ENCODE data around the gene SVIL.
"Not testable (repeated sequence)": the region's sequence is repeated elsewhere in the genome, so short reads cannot be mapped to it uniquely, and the experiment has no call there.

SVIL gene

DNA sequence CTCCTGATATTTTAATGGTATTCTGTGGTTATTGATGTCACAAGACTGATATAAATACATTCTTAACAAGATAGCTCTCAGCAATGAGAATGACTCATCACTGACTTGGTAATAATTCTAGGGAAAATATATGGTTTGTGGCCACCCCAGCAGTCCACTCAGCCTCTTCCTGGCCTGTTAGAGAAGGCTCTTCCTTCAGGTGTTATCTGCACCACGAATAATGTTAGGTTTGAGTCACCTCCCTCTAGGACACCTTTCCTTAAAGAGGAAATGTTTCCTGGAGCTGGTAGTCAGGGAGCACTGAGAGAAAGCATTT lies 163.3 kb downstream of the SVIL start:
- H3K27ac ChIP-seq (ENCODE audit: low read depth, low read length): peak overlapping the region; percentile 7

DNA sequence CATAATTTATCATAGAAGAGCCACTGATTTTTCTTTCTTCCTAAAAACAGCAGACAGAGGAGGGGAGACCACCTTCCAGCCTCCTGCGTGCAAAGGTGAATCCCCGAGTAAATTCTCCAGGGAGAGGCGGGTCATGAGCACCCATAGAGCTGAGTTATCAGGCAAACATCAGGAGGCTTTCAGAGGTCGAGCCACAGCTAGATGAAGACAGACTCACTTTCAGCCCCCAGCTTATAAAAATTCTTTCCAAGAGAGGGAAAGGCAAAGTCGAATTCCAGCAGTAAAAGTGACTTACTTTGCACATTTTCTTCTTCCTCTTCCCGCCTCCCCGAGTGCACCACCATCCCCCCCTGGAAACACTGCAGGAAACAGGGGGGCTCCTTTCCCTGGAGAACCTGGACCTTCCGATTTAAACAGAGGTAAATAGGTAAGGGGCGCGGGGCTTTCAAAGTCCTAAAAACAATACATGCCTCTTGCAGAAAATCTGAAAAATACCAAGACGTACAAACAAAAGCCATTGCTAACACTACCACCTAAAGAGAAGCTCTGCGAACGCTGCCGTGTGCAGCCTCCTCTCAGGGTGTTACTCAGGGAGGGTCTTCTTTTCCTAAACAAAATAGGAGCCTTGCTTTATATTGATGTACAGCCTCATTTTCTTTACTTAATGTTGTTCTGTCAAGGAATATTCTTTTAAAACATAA lies 163.8 kb downstream of the SVIL start:
- H3K27ac ChIP-seq (ENCODE audit: low read depth, low read length): peak overlapping the region; percentile 78
- H3K4me1 ChIP-seq (ENCODE audit: control insufficient read depth, insufficient read depth, low read length): peaks cover 19% of the 10 kb centered on the region
- H3K9ac ChIP-seq (ENCODE audit: low read length): no peak overlapping the region

More for the DNA sequence above, 163.3 kb downstream of the SVIL start:
- no peak overlapping the region for H3K9ac ChIP-seq (ENCODE audit: low read length)
- peaks cover 19% of the 10 kb centered on the region for H3K4me1 ChIP-seq (ENCODE audit: control insufficient read depth, insufficient read depth, low read length)
- H3K36me3 ChIP-seq (ENCODE audit: control insufficient read depth, insufficient read depth, low read length): peaks cover 40% of the 10 kb centered on the region
- no peaks in the 10 kb centered on the region for H3K27me3 ChIP-seq (ENCODE audit: control insufficient read depth, insufficient read depth, low read length)
- H3K4me3 ChIP-seq (ENCODE audit: low read length): no peak overlapping the region

DNA sequence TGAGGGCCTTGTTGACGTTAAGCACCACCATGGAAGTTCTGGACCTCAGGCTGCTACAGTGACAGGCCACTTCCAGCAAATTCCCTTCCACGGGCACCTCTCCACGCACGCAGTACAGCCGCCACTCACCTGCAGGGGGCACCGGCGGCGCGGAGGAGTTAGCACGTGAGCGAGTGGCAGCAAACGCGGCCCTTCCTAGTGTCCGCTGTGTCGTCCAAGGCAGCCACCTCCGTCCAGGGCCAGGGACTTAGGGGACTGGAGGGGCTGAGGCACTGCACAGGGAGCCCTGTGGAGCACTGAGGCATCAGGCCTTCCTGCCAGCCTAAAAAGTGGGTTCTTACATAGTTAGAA lies 164.4 kb downstream of the SVIL start:
- Histone ChIP-seq H3K4me3 (ENCODE audit: low read length) (no peak overlapping the region), H3K27me3 (ENCODE audit: control insufficient read depth, insufficient read depth, low read length) (no peaks in the 10 kb centered on the region), H3K27ac (ENCODE audit: low read depth, low read length) (peak overlapping the region; percentile 78), H3K36me3 (ENCODE audit: control insufficient read depth, insufficient read depth, low read length) (peaks cover 38% of the 10 kb centered on the region), H3K9ac (ENCODE audit: low read length) (no peak overlapping the region), H3K4me1 (ENCODE audit: control insufficient read depth, insufficient read depth, low read length) (peaks cover 19% of the 10 kb centered on the region)

More for the DNA sequence above, 163.8 kb downstream of the SVIL start:
- Histone ChIP-seq H3K4me3 (ENCODE audit: low read length) (no peak overlapping the region), H3K36me3 (ENCODE audit: control insufficient read depth, insufficient read depth, low read length) (peaks cover 40% of the 10 kb centered on the region), H3K27me3 (ENCODE audit: control insufficient read depth, insufficient read depth, low read length) (no peaks in the 10 kb centered on the region)

- H3K9ac ChIP-seq (ENCODE audit: low read length): no peak overlapping the region
- peaks cover 42% of the 10 kb centered on the region for H3K36me3 ChIP-seq (ENCODE audit: control insufficient read depth, insufficient read depth, low read length)
- no peaks in the 10 kb centered on the region for H3K27me3 ChIP-seq (ENCODE audit: control insufficient read depth, insufficient read depth, low read length)
- H3K27ac ChIP-seq (ENCODE audit: low read depth, low read length): peak overlapping the region; percentile 78
- H3K4me1 ChIP-seq (ENCODE audit: control insufficient read depth, insufficient read depth, low read length): peaks cover 18% of the 10 kb centered on the region
- no peak overlapping the region for H3K4me3 ChIP-seq (ENCODE audit: low read length)
Measured at GRCh38 chr10:29469481-29470354, 165.1 kb downstream of the SVIL start.

DNA sequence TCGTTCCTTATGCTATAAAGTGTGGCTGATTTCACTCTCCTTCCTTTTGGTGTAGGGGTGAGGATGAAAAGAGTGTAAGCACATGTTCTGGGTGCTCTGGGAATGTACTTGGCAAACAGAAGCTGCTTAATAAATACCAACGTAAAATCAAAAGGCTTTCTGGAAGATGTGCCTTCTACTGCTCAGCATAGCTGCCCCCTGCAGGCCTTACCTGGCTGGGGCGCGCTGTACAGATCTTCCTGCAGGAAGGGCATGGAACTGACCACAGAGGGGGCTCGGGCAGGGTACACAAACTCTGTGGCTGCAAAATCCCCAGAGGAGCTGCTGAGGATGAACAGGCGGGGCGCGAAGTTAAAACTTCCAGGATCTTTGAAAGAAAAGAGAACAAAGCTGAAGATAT lies 169.4 kb downstream of the SVIL start:
- H3K36me3 ChIP-seq (ENCODE audit: control insufficient read depth, insufficient read depth, low read length): peaks cover 50% of the 10 kb centered on the region
- H3K9ac ChIP-seq (ENCODE audit: low read length): no peak overlapping the region
- H3K27me3 ChIP-seq (ENCODE audit: control insufficient read depth, insufficient read depth, low read length): no peaks in the 10 kb centered on the region
- no peaks in the 10 kb centered on the region for H3K4me1 ChIP-seq (ENCODE audit: control insufficient read depth, insufficient read depth, low read length)
- no peak overlapping the region for H3K27ac ChIP-seq (ENCODE audit: low read depth, low read length)
- no peak overlapping the region for H3K4me3 ChIP-seq (ENCODE audit: low read length)

DNA sequence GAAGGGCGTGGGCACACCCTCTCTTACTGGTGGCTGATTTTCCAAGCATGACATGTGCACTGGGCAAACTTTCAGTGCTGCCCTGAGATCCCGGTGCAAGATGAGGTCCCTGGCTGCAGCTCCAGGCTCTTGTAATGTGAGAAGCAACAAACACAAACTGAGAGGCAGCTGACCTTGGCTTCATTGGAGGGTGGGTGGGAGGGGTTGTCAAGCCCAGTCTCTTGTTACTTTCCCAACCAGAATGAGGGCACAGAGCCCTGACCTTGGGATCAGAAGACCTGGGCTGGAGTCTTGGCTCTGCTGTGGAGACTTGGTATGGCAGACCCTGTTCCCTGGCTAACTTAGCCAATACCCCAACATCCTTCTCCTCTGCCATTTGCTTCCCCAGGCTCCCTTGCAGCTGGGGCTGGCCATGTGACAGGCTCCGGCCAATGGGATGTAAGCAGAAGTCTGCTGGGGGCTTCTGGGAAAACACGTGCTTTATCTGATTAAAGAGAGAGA lies 170.1 kb downstream of the SVIL start:
- not testable (repeated sequence) for H3K27me3 ChIP-seq (ENCODE audit: control insufficient read depth, insufficient read depth, low read length); H3K4me1 ChIP-seq (ENCODE audit: control insufficient read depth, insufficient read depth, low read length); H3K27ac ChIP-seq (ENCODE audit: low read depth, low read length); H3K9ac ChIP-seq (ENCODE audit: low read length); H3K4me3 ChIP-seq (ENCODE audit: low read length)
- H3K36me3 ChIP-seq (ENCODE audit: control insufficient read depth, insufficient read depth, low read length): peaks cover 45% of the 10 kb centered on the region

GRCh38 chr10:29461042-29461441 lies 173.7 kb downstream of the SVIL start:
- no peaks in the 10 kb centered on the region for H3K4me1 ChIP-seq (ENCODE audit: control insufficient read depth, insufficient read depth, low read length)
- H3K9ac ChIP-seq (ENCODE audit: low read length): no peak overlapping the region
- no peak overlapping the region for H3K4me3 ChIP-seq (ENCODE audit: low read length)
- peak overlapping the region; percentile 14 for H3K27ac ChIP-seq (ENCODE audit: low read depth, low read length)
- H3K27me3 ChIP-seq (ENCODE audit: control insufficient read depth, insufficient read depth, low read length): no peaks in the 10 kb centered on the region
- H3K36me3 ChIP-seq (ENCODE audit: control insufficient read depth, insufficient read depth, low read length): peaks cover 30% of the 10 kb centered on the region

GRCh38 chr10:29458190-29458589 lies 176.6 kb downstream of the SVIL start:
- peaks cover 12% of the 10 kb centered on the region for H3K36me3 ChIP-seq (ENCODE audit: control insufficient read depth, insufficient read depth, low read length)
- not testable (repeated sequence) for H3K4me3 ChIP-seq (ENCODE audit: low read length); H3K27ac ChIP-seq (ENCODE audit: low read depth, low read length); H3K9ac ChIP-seq (ENCODE audit: low read length); H3K27me3 ChIP-seq (ENCODE audit: control insufficient read depth, insufficient read depth, low read length); H3K4me1 ChIP-seq (ENCODE audit: control insufficient read depth, insufficient read depth, low read length)

GRCh38 chr10:29455095-29455494 lies 179.7 kb downstream of the SVIL start:
- Histone ChIP-seq H3K36me3 (ENCODE audit: control insufficient read depth, insufficient read depth, low read length) (no peaks in the 10 kb centered on the region), H3K9ac (ENCODE audit: low read length) (no peak overlapping the region), H3K27me3 (ENCODE audit: control insufficient read depth, insufficient read depth, low read length) (no peaks in the 10 kb centered on the region), H3K4me3 (ENCODE audit: low read length) (no peak overlapping the region), H3K27ac (ENCODE audit: low read depth, low read length) (no peak overlapping the region), H3K4me1 (ENCODE audit: control insufficient read depth, insufficient read depth, low read length) (no peaks in the 10 kb centered on the region)

- Histone ChIP-seq H3K4me1 (ENCODE audit: control insufficient read depth, insufficient read depth, low read length) (no peaks in the 10 kb centered on the region), H3K4me3 (ENCODE audit: low read length) (no peak overlapping the region), H3K27me3 (ENCODE audit: control insufficient read depth, insufficient read depth, low read length) (no peaks in the 10 kb centered on the region), H3K9ac (ENCODE audit: low read length) (no peak overlapping the region), H3K27ac (ENCODE audit: low read depth, low read length) (no peak overlapping the region), H3K36me3 (ENCODE audit: control insufficient read depth, insufficient read depth, low read length) (no peaks in the 10 kb centered on the region)
Measured at GRCh38 chr10:29454250-29454649, 180.5 kb downstream of the SVIL start.

DNA sequence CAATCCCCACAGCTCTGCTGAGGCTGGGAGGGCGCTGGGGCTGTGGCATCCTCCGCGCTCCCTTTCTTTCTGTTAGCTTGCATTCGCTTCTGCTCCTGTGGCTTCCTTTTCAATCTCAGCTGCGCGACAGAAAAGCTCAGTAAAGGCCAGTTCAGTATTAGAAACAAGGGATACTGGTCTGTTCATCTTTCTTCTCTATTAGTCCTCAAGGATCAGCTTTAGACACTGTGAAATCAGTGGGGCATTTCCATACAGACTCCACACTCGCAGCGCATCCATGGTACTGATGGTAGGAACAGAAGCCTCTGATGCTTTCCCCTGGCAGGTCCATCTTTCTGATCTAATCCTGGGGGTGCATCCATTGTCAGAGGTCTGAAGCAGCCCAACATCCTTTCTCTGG lies 182.2 kb downstream of the SVIL start:
- Histone ChIP-seq H3K4me1 (ENCODE audit: control insufficient read depth, insufficient read depth, low read length) (no peaks in the 10 kb centered on the region), H3K36me3 (ENCODE audit: control insufficient read depth, insufficient read depth, low read length) (no peaks in the 10 kb centered on the region), H3K4me3 (ENCODE audit: low read length) (no peak overlapping the region), H3K27me3 (ENCODE audit: control insufficient read depth, insufficient read depth, low read length) (no peaks in the 10 kb centered on the region), H3K27ac (ENCODE audit: low read depth, low read length) (no peak overlapping the region), H3K9ac (ENCODE audit: low read length) (no peak overlapping the region)

- Histone ChIP-seq H3K27ac (ENCODE audit: low read depth, low read length) (no peak overlapping the region), H3K4me1 (ENCODE audit: control insufficient read depth, insufficient read depth, low read length) (no peaks in the 10 kb centered on the region)
Measured at GRCh38 chr10:29451946-29452345, 182.8 kb downstream of the SVIL start.

More at GRCh38 chr10:29451946-29452345, 182.8 kb downstream of the SVIL start:
- Histone ChIP-seq H3K4me3 (ENCODE audit: low read length) (no peak overlapping the region), H3K9ac (ENCODE audit: low read length) (no peak overlapping the region), H3K27me3 (ENCODE audit: control insufficient read depth, insufficient read depth, low read length) (no peaks in the 10 kb centered on the region), H3K36me3 (ENCODE audit: control insufficient read depth, insufficient read depth, low read length) (no peaks in the 10 kb centered on the region)

Data from rectal smooth muscle tissue (tissue), 1 donor.